Muscle of leg (tissue), 11 donors: Measurements from ENCODE around the gene NBPF3. TPM values are rescaled to one million over a fixed set of nuclear protein-coding genes. Genes with fewer than 3 reads are reported as not detected.

ENCODE experiments used
- DNase-seq: peaks from one replicate; pipeline ENCODE4 v3.0.0; 2013
- H3K27ac ChIP-seq: one replicate; pipeline ENCODE4 v1.5.1; 2013; ENCODE audit warnings: mild to moderate bottlenecking, low read length, control low read depth
- H3K27me3 ChIP-seq: one replicate; pipeline ENCODE4 v1.6.1; 2013; ENCODE audit warnings: low read length; ENCODE audit not compliant: control insufficient read depth, insufficient read depth
- H3K36me3 ChIP-seq: one replicate; pipeline ENCODE4 v1.6.1; 2013; ENCODE audit warnings: low read length; ENCODE audit not compliant: control insufficient read depth, insufficient read depth
- H3K4me1 ChIP-seq: one replicate; pipeline ENCODE4 v1.6.1; 2013; ENCODE audit warnings: low read length; ENCODE audit not compliant: control insufficient read depth, insufficient read depth
- H3K4me3 ChIP-seq: one replicate; pipeline ENCODE4 v1.5.1; 2013; ENCODE audit warnings: low read length, control low read depth
- H3K9me3 ChIP-seq: replicated peaks from 2 replicates; pipeline ENCODE4 v1.6.1; 2013; ENCODE audit warnings: low read depth, low read length; ENCODE audit not compliant: control insufficient read depth
- WGBS: methylation state at CpG from one replicate; pipeline ENCODE4 v1.1.5; 2013; ENCODE audit warnings: missing lambda C conversion rate; ENCODE audit not compliant: insufficient coverage; 5-methylcytosine and 5-hydroxymethylcytosine counted together
- polyA plus RNA-seq, 8 donors: library from polyadenylated mRNA; unstranded; fragments of 120-200 nt; gene quantifications; one replicate each; pipeline versions ENCODE4 v1.2.1 to v1.2.3, GENCODE V29; 2013; ENCODE audit warnings: inconsistent platforms in 1 of 8, low replicate concordance in 1 of 8; ENCODE audit not compliant: insufficient read length in 8 of 8, insufficient read depth in 1 of 8
- total RNA-seq: library from RNA; stranded (reverse); fragments of 120-200 nt; gene quantifications from one replicate; pipeline ENCODE4 v1.2.4, GENCODE V29; 2013

NBPF3 gene
- total and polyA plus RNA-seq, 9 donors = 4.4 to 11.4 (median 7.1) TPM

GRCh38 chr1:21525340-21525717 is 85.4 kb downstream of the NBPF3 start:
- WGBS = 88% methylated on average over 3 of the region's 7 CpGs
- Histone ChIP-seq H3K27ac (no peak overlapping the region), H3K27me3 (peaks cover 3% of the 10 kb centered on the region), H3K9me3 (no peaks in the 10 kb centered on the region), H3K4me3 (no peak overlapping the region), H3K4me1 (peaks cover 7% of the 10 kb centered on the region), H3K36me3 (no peaks in the 10 kb centered on the region)
- no peak for DNase-seq

DNA sequence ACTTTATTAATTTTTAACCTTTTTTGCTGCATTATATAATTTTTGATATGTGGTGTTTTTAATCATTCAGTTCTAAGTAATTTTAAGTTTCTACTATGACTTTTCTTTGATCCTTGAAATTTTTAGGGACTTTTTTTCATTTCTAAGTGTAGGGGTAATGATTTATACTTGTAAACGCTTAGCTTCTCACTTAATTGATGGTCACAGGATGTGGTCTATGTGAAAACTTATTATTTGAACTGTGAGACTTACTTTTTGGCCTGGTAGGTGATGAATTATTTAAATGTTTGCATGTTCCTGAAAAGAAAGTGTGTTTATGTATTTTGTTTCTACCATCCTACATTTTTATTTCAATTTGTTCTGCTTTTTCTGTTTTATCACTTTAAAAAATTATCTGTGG is 86.5 kb downstream of the NBPF3 start:
- Histone ChIP-seq H3K27me3 (peaks cover 6% of the 10 kb centered on the region), H3K4me1 (peaks cover 3% of the 10 kb centered on the region), H3K4me3 (no peak overlapping the region), H3K27ac (no peak overlapping the region), H3K9me3 (no peaks in the 10 kb centered on the region), H3K36me3 (no peaks in the 10 kb centered on the region)
- DNase-seq = no peak
- no CpG with 5 or more reads among the region's 1 CpG for WGBS

GRCh38 chr1:21530368-21531016 is 90.6 kb downstream of the NBPF3 start:
- H3K4me3 ChIP-seq = no peak overlapping the region
- DNase-seq = no peak
- no peak overlapping the region for H3K27ac ChIP-seq
- 80% methylated on average over 2 of the region's 7 CpGs for WGBS
- no peaks in the 10 kb centered on the region for H3K36me3 ChIP-seq
- no peaks in the 10 kb centered on the region for H3K4me1 ChIP-seq
- no peaks in the 10 kb centered on the region for H3K9me3 ChIP-seq
- H3K27me3 ChIP-seq = peaks cover 20% of the 10 kb centered on the region

DNA sequence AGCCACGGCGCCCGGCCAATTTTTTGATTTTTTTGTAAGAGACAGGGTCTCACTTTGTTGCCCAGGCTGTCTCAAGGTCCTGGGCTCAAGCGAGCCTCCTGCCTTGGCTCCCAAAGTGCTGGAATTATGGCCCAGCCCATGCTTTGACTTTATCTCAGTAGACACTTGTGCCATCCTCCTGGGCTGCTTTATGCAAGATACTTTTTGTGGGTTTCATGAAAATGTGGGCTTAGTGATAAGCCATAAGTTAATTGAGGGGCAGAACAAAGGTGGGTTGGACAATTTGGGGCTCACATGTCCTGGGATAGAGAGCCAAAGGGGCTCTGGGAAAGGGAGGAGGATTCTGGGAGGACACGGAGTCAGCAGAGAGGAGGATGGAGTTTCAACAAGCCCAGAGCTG is 91.3 kb downstream of the NBPF3 start:
- Histone ChIP-seq H3K36me3 (no peaks in the 10 kb centered on the region), H3K9me3 (no peaks in the 10 kb centered on the region), H3K27ac (no peak overlapping the region), H3K4me1 (no peaks in the 10 kb centered on the region), H3K4me3 (no peak overlapping the region), H3K27me3 (peaks cover 23% of the 10 kb centered on the region)
- DNase-seq = no peak
- WGBS = 88% methylated on average over 4 of the region's 5 CpGs

GRCh38 chr1:21532496-21532895 is 92.6 kb downstream of the NBPF3 start:
- Histone ChIP-seq H3K27me3 (peaks cover 28% of the 10 kb centered on the region), H3K27ac (no peak overlapping the region), H3K4me3 (no peak overlapping the region), H3K9me3 (no peaks in the 10 kb centered on the region), H3K4me1 (no peaks in the 10 kb centered on the region), H3K36me3 (no peaks in the 10 kb centered on the region)
- no peak for DNase-seq
- WGBS = 77% methylated on average over 3 of the region's 3 CpGs

DNA sequence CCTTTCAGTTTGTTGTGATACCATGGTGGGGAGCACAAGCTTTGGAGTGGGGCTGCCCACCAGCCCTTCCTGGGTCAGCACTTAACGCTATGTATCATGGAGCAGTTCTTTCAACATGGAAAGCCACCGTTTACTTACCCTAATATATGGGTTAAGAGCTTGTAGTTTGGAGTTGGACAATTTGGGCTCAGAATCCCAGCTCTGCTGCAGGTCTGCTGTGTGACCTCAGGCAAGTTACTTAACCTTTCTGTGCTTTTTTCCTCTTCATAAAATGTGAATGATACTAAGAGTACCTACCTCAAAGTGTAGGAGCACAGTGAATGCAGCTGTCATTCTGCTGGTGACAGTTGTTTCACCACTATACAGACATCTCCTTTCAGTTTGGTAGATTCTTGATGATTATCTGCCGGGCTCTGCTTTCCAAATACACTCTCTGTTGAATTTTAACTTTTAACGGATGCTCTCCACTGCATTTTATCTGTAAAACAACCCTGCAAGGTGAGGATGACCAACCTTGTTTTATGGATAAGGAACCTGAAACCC is 93.1 kb downstream of the NBPF3 start:
- no CpG with 5 or more reads among the region's 4 CpGs for WGBS
- Histone ChIP-seq H3K9me3 (no peaks in the 10 kb centered on the region), H3K27ac (no peak overlapping the region), H3K27me3 (peaks cover 33% of the 10 kb centered on the region), H3K36me3 (no peaks in the 10 kb centered on the region), H3K4me3 (no peak overlapping the region), H3K4me1 (peaks cover 5% of the 10 kb centered on the region)
- DNase-seq = no peak

GRCh38 chr1:21534146-21534545 is 94.2 kb downstream of the NBPF3 start:
- Histone ChIP-seq H3K27ac (no peak overlapping the region), H3K9me3 (no peaks in the 10 kb centered on the region), H3K36me3 (no peaks in the 10 kb centered on the region), H3K27me3 (peaks cover 36% of the 10 kb centered on the region), H3K4me3 (no peak overlapping the region), H3K4me1 (peaks cover 8% of the 10 kb centered on the region)
- 88% methylated on average over 3 of the region's 5 CpGs for WGBS
- no peak for DNase-seq

Other genes with a start within 250 kb of the NBPF3 start
- 18.0 TPM for gene ECE1, start 149.7 kb upstream of the NBPF3 start, total RNA-seq
- gene ECE1, start 149.7 kb upstream of the NBPF3 start, polyA plus RNA-seq = 10 to 100 TPM; 24.2 to 40.0 (median 33.1) TPM
- 1.2 TPM for gene ALPL, start 69.3 kb downstream of the NBPF3 start, total RNA-seq
- gene ALPL, start 69.3 kb downstream of the NBPF3 start, polyA plus RNA-seq = 1 to 10 TPM; 2.8 to 4.7 (median 3.5) TPM
- 0.62 TPM for gene RAP1GAP, start 229.2 kb downstream of the NBPF3 start, total RNA-seq
- gene RAP1GAP, start 229.2 kb downstream of the NBPF3 start, polyA plus RNA-seq = 1 to 10 TPM; 1.0 to 4.9 (median 1.9) TPM